ENCODE data around the gene DPT. TPM values are rescaled to one million over a fixed set of nuclear protein-coding genes. Genes with fewer than 3 reads are reported as not detected.

The DPT gene
- total and polyA plus RNA-seq, 11 donors, result 15.1 to 74.1 (median 35.0) TPM

- ATAC-seq, result peak; percentile 92 to 94 (median 93)
- Histone ChIP-seq H3K27ac (peak overlapping the region in 11 of 12 donors; percentile 2 to 69 (median 47)), H3K9me3 (no peaks in the 10 kb centered on the region), H3K4me3 (no peak overlapping the region), H3K4me1 (peaks cover 0 to 36% (median 2%) of the 10 kb centered on the region in 12 donors), H3K27me3 (no peaks in the 10 kb centered on the region), H3K36me3 (peaks cover 0 to 6% (median 0%) of the 10 kb centered on the region in 9 donors)
- DNase-seq, result peak in 4 of 5 donors; percentile 52 to 81 (median 60)
- TF ChIP-seq POLR2A (IDR thresholded peaks at IDR 0.05) (no peak), CTCF (IDR thresholded peaks at IDR 0.05) (no peak)
- 47 to 56% (median 50%) methylated on average over 10 of the region's 10 CpGs for WGBS, 4 donors
- intact Hi-C loops (cut with DNase I), result loop anchor here in 4 of 10 donors (5.0 to 10.0 kb wide), 4 partner anchors 81 to 389 kb away; partner anchors contain the start of gene ATP1B1 (in 3 of the 4)
Measured at GRCh38 chr1:168717906-168718891, 10.8 kb downstream of the DPT start.

GRCh38 chr1:168714012-168714411 lies 15.0 kb downstream of the DPT start:
- intact Hi-C loops (cut with DNase I), result loop anchor here in 3 of 10 donors (10.0 kb wide), 2 partner anchors 79 to 391 kb away; partner anchors contain the start of gene ATP1B1 (in 2 of the 3)
- Histone ChIP-seq H3K27me3 (no peaks in the 10 kb centered on the region), H3K9me3 (no peaks in the 10 kb centered on the region), H3K4me3 (no peak overlapping the region), H3K4me1 (peaks cover 0 to 27% (median 4%) of the 10 kb centered on the region in 12 donors), H3K36me3 (peaks cover 0 to 6% (median 0%) of the 10 kb centered on the region in 9 donors), H3K27ac (no peak overlapping the region)
- TF ChIP-seq CTCF (IDR thresholded peaks at IDR 0.05) (no peak), POLR2A (IDR thresholded peaks at IDR 0.05) (no peak)
- WGBS, 4 donors, result 82 to 92% (median 89%) methylated on average over 8 of the region's 8 CpGs
- ATAC-seq (no peak), DNase-seq (no peak)

GRCh38 chr1:168709405-168710363 lies 19.3 kb downstream of the DPT start:
- no peak for TF ChIP-seq CTCF (IDR thresholded peaks at IDR 0.05)
- no peak for TF ChIP-seq POLR2A (IDR thresholded peaks at IDR 0.05)
- H3K36me3 ChIP-seq, result no peaks in the 10 kb centered on the region
- H3K4me3 ChIP-seq, result peak overlapping the region in 2 of 12 donors; percentile 9 to 18
- DNase-seq, result peak in 3 of 5 donors; percentile 24 to 45 (median 27)
- H3K27ac ChIP-seq, result peak overlapping the region in 11 of 12 donors; percentile 18 to 74 (median 60)
- H3K4me1 ChIP-seq, result peaks cover 0 to 36% (median 11%) of the 10 kb centered on the region in 12 donors
- ATAC-seq, result peak; percentile 63 to 88 (median 78)
- 32 to 34% (median 32%) methylated on average over 9 of the region's 9 CpGs for WGBS, 4 donors
- no peaks in the 10 kb centered on the region for H3K9me3 ChIP-seq
- intact Hi-C loops (cut with DNase I), result loop anchor here in 3 of 10 donors (10.0 kb wide), 2 partner anchors 75 to 395 kb away; partner anchors contain the start of gene ATP1B1 (in 2 of the 3)
- no peaks in the 10 kb centered on the region for H3K27me3 ChIP-seq
